Smooth muscle cell (in vitro differentiated cells): ENCODE results near the gene ATP1A2. TPM values are rescaled to one million over a fixed set of nuclear protein-coding genes. Genes with fewer than 3 reads are reported as not detected.

Experiments used
- DNase-seq: peaks from one replicate; lab custom pipeline; 2025; ENCODE audit not compliant: unreplicated experiment; lab: John Stamatoyannopoulos, UW
- H2AFZ ChIP-seq: fragments of 200-600 bp; sonication (generic); 2 replicates; pipeline ENCODE4 v1.6.0; 2016; ENCODE audit warnings: antibody characterized with exemption, low read depth, mild to moderate bottlenecking
- H3F3A ChIP-seq: fragments of 200-600 bp; sonication (generic); 2 replicates; pipeline ENCODE4 v1.6.0; 2017; ENCODE audit warnings: antibody characterized with exemption, low read depth
- H3K27ac ChIP-seq: fragments of 200-600 bp; sonication (generic); 2 replicates; pipeline ENCODE4 v1.5.1; 2016; ENCODE audit warnings: low read depth, mild to moderate bottlenecking
- H3K27me3 ChIP-seq: fragments of 200-600 bp; sonication (generic); 2 replicates; pipeline ENCODE4 v1.6.1; 2016; ENCODE audit warnings: low read depth, mild to moderate bottlenecking
- H3K36me3 ChIP-seq: fragments of 200-600 bp; sonication (generic); 2 replicates; pipeline ENCODE4 v1.5.1; 2016; ENCODE audit warnings: low read depth
- H3K4me1 ChIP-seq: fragments of 200-600 bp; sonication (generic); 2 replicates; pipeline ENCODE4 v1.5.1; 2016; ENCODE audit warnings: low read depth
- H3K4me2 ChIP-seq: fragments of 200-600 bp; sonication (generic); 2 replicates; pipeline ENCODE4 v1.6.0; 2016; ENCODE audit warnings: mild to moderate bottlenecking
- H3K4me3 ChIP-seq: fragments of 200-600 bp; sonication (generic); 2 replicates; pipeline ENCODE4 v1.5.1; 2016; ENCODE audit warnings: mild to moderate bottlenecking
- H3K79me2 ChIP-seq: fragments of 200-600 bp; sonication (generic); 2 replicates; pipeline ENCODE4 v1.6.0; 2016; ENCODE audit warnings: low read depth, mild to moderate bottlenecking
- H3K9ac ChIP-seq: fragments of 200-600 bp; sonication (generic); 2 replicates; pipeline ENCODE4 v1.6.0; 2016; ENCODE audit warnings: low read depth
- H3K9me3 ChIP-seq: fragments of 200-600 bp; sonication (generic); replicated peaks from 2 replicates; pipeline ENCODE4 v1.5.1; 2016; ENCODE audit warnings: low read depth
- H4K20me1 ChIP-seq: fragments of 200-600 bp; sonication (generic); 2 replicates; pipeline ENCODE4 v1.6.0; 2016; ENCODE audit warnings: low read depth
- CTCF ChIP-seq: fragments of 200-600 bp; sonication (generic); IDR thresholded peaks from 2 replicates; pipeline ENCODE4 v1.5.1; 2017; ENCODE audit warnings: borderline replicate concordance, mild to moderate bottlenecking, antibody characterized with exemption; ENCODE audit not compliant: insufficient read depth, poor library complexity, severe bottlenecking
- WGBS: methylation state at CpG from one replicate; pipeline ENCODE4 v1.1.7; 2016; ENCODE audit warnings: low lambda C conversion rate; 5-methylcytosine and 5-hydroxymethylcytosine counted together
- polyA plus RNA-seq: library from polyadenylated mRNA; unstranded; fragments of >200 nt; fragmentation: Nextera tagmentation; extraction: Ambion mirVana; gene quantifications from 2 replicates; pipeline ENCODE4 v1.2.1, GENCODE V29; 2016
- total RNA-seq: library from RNA; depleted of rRNA; stranded (reverse); fragments of >200 nt; gene quantifications from 2 replicates; pipeline ENCODE4 v1.2.3, GENCODE V29; 2014

Gene ATP1A2
- total and polyA plus RNA-seq, 2 experiments from 2014 or later: not detected

DNA sequence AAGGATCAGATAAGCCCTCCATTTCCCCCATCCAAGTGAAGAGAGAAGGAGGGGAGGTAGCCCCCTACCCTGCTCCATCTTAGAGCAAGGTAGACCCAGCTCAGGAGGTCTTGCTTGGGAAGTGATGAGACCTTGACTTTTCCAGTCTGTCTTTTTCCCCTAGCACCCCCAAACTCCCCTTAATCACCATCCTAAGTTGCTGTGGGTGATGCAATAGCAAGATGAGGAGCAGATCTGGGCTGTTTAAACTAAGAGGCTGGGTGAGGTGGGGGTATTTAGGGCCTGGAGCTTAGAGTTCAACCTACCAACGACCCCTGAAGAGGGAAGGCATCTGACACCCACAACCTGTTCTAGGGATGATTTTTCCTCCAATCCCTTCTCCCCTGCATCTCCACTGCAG lies 1.7 kb downstream of the ATP1A2 start:
- TF ChIP-seq CTCF: no peak
- Histone ChIP-seq H3K27ac (no peak overlapping the region), H4K20me1 (no peaks in the 10 kb centered on the region), H2AFZ (no peak overlapping the region), H3K4me2 (peak overlapping the region; percentile 65), H3F3A (no peaks in the 10 kb centered on the region), H3K36me3 (no peaks in the 10 kb centered on the region), H3K9me3 (no peaks in the 10 kb centered on the region), H3K4me3 (no peak overlapping the region), H3K27me3 (no peaks in the 10 kb centered on the region), H3K4me1 (peaks cover 34% of the 10 kb centered on the region), H3K79me2 (no peaks in the 10 kb centered on the region), H3K9ac (no peak overlapping the region)
- WGBS: 64% methylated on average over 1 of the region's 1 CpG
- DNase-seq: no peak

- Histone ChIP-seq H3K4me1 (peaks cover 34% of the 10 kb centered on the region), H2AFZ (no peak overlapping the region), H3K9ac (no peak overlapping the region), H3F3A (no peaks in the 10 kb centered on the region), H3K27ac (no peak overlapping the region), H4K20me1 (no peaks in the 10 kb centered on the region), H3K79me2 (no peaks in the 10 kb centered on the region), H3K36me3 (no peaks in the 10 kb centered on the region), H3K4me3 (no peak overlapping the region), H3K9me3 (no peaks in the 10 kb centered on the region), H3K4me2 (peak overlapping the region; percentile 65), H3K27me3 (no peaks in the 10 kb centered on the region)
- 38% methylated on average over 8 of the region's 8 CpGs for WGBS
- no peak for DNase-seq
- TF ChIP-seq CTCF: no peak
Measured at GRCh38 chr1:160117709-160118183, 2.2 kb downstream of the ATP1A2 start.

DNA sequence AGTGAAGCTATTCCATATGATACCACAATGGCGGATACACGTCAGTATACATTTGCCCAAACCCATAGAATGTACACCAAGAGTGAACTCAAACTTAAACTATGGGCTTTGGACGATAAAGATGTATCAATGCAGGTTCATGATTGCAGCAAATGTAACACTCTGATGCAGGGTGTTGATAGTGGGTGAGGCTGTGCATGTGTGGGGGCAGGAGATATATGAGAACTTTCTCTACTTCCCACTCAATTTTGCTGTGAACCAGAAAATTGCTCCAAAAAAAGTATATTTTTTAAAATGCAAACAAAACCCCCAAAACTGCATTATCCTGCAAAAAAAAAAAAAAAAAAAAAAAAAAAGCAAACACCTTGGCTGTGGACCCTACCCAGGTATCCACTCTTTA lies 3.4 kb downstream of the ATP1A2 start:
- no peak for TF ChIP-seq CTCF
- Histone ChIP-seq H3K4me3 (no peak overlapping the region), H4K20me1 (no peaks in the 10 kb centered on the region), H3K36me3 (no peaks in the 10 kb centered on the region), H3K79me2 (no peaks in the 10 kb centered on the region), H3F3A (no peaks in the 10 kb centered on the region), H3K9ac (no peak overlapping the region), H3K4me1 (peaks cover 24% of the 10 kb centered on the region), H3K27me3 (no peaks in the 10 kb centered on the region), H3K4me2 (no peak overlapping the region), H3K27ac (no peak overlapping the region), H3K9me3 (no peaks in the 10 kb centered on the region), H2AFZ (no peak overlapping the region)
- no peak for DNase-seq
- 96% methylated on average over 3 of the region's 3 CpGs for WGBS

GRCh38 chr1:160120797-160121196 lies 5.2 kb downstream of the ATP1A2 start:
- no peak for TF ChIP-seq CTCF
- Histone ChIP-seq H2AFZ (no peak overlapping the region), H4K20me1 (no peaks in the 10 kb centered on the region), H3K4me1 (peaks cover 10% of the 10 kb centered on the region), H3K9ac (no peak overlapping the region), H3K4me2 (no peak overlapping the region), H3K27me3 (no peaks in the 10 kb centered on the region), H3K36me3 (no peaks in the 10 kb centered on the region), H3F3A (no peaks in the 10 kb centered on the region), H3K4me3 (no peak overlapping the region), H3K27ac (no peak overlapping the region), H3K9me3 (no peaks in the 10 kb centered on the region), H3K79me2 (no peaks in the 10 kb centered on the region)
- no peak for DNase-seq
- WGBS: 88% methylated on average over 5 of the region's 5 CpGs
